NT2/D1 (cell line): ENCODE measurements around the gene APOA4.

Source experiments
- SUZ12 ChIP-seq: IDR thresholded peaks from 2 replicates; pipeline ENCODE4 v1.6.1; 2011; ENCODE audit not compliant: insufficient read length, insufficient read depth; ENCODE audit errors: extremely low read depth
- ZNF274 ChIP-seq: IDR thresholded peaks from 2 replicates; pipeline ENCODE4 v1.6.1; 2011; ENCODE audit warnings: mild to moderate bottlenecking, low read depth, low read length

- no peak for TF ChIP-seq ZNF274
- TF ChIP-seq SUZ12, result no peak
Measured at GRCh38 chr11:116819049-116819448, 4.1 kb downstream of the APOA4 start.
